Osteocyte (in vitro differentiated cells): ENCODE data around the gene TMPRSS4. TPM values are rescaled to one million over a fixed set of nuclear protein-coding genes. Genes with fewer than 3 reads are reported as not detected.

Source experiments
- DNase-seq: peaks from one replicate; pipeline ENCODE4 v3.0.0; 2021; ENCODE audit warnings: mixed read lengths; ENCODE audit not compliant: unreplicated experiment; ENCODE audit errors: extremely low spot score
- H3K27ac Mint-ChIP-seq: one replicate; pipeline ENCODE4 v1.8.0; 2021; ENCODE audit warnings: mild to moderate bottlenecking, mixed read lengths; ENCODE audit not compliant: unreplicated experiment
- H3K27me3 Mint-ChIP-seq: one replicate; pipeline ENCODE4 v1.8.0; 2021; ENCODE audit warnings: mixed read lengths; ENCODE audit not compliant: unreplicated experiment
- H3K36me3 Mint-ChIP-seq: one replicate; pipeline ENCODE4 v1.8.0; 2021; ENCODE audit warnings: mixed read lengths; ENCODE audit not compliant: unreplicated experiment
- H3K4me1 Mint-ChIP-seq: one replicate; pipeline ENCODE4 v1.8.0; 2021; ENCODE audit warnings: mixed read lengths; ENCODE audit not compliant: unreplicated experiment
- H3K4me3 Mint-ChIP-seq: one replicate; pipeline ENCODE4 v1.8.0; 2021; ENCODE audit warnings: mild to moderate bottlenecking, moderate library complexity, mixed read lengths; ENCODE audit not compliant: unreplicated experiment
- H3K9me3 Mint-ChIP-seq: one replicate; pipeline ENCODE4 v1.8.0; 2021; ENCODE audit warnings: mixed read lengths; ENCODE audit not compliant: unreplicated experiment
- CTCF ChIP-seq: fragments of 200-600 bp; sonication (generic); IDR thresholded peaks from 2 replicates; pipeline ENCODE4 v1.5.0; 2021; ENCODE audit warnings: antibody characterized with exemption, mild to moderate bottlenecking, moderate library complexity
- total RNA-seq: library from RNA; stranded (reverse); gene quantifications from 2 replicates; pipeline ENCODE4 v1.2.1, GENCODE V29; 2021

The TMPRSS4 gene
- total RNA-seq, 1 donor from 2014 or later, result not detected

- H3K36me3 Mint-ChIP-seq, result no peaks in the 10 kb centered on the region
- no peaks in the 10 kb centered on the region for H3K9me3 Mint-ChIP-seq
- no peak overlapping the region for H3K27ac Mint-ChIP-seq
- H3K27me3 Mint-ChIP-seq, result peaks cover 31% of the 10 kb centered on the region
- DNase-seq, result no peak
- H3K4me1 Mint-ChIP-seq, result no peaks in the 10 kb centered on the region
- no peak overlapping the region for H3K4me3 Mint-ChIP-seq
- TF ChIP-seq CTCF, result no peak
Observed at GRCh38 chr11:118136341-118136740, 59.5 kb downstream of the TMPRSS4 start.

GRCh38 chr11:118136801-118137200, 59.9 kb downstream of the TMPRSS4 start:
- Mint-ChIP-seq H3K4me3 (no peak overlapping the region), H3K27ac (no peak overlapping the region), H3K36me3 (no peaks in the 10 kb centered on the region), H3K27me3 (peaks cover 35% of the 10 kb centered on the region), H3K9me3 (no peaks in the 10 kb centered on the region), H3K4me1 (no peaks in the 10 kb centered on the region)
- no peak for DNase-seq
- TF ChIP-seq CTCF, result no peak

GRCh38 chr11:118138839-118139420, 62.1 kb downstream of the TMPRSS4 start:
- no peak for DNase-seq
- no peak overlapping the region for H3K27ac Mint-ChIP-seq
- TF ChIP-seq CTCF, result no peak

GRCh38 chr11:118139578-118139977, 62.7 kb downstream of the TMPRSS4 start:
- no peaks in the 10 kb centered on the region for H3K36me3 Mint-ChIP-seq
- H3K4me1 Mint-ChIP-seq, result no peaks in the 10 kb centered on the region
- DNase-seq, result no peak
- TF ChIP-seq CTCF, result no peak
- H3K27me3 Mint-ChIP-seq, result peaks cover 58% of the 10 kb centered on the region
- no peaks in the 10 kb centered on the region for H3K9me3 Mint-ChIP-seq
- H3K4me3 Mint-ChIP-seq, result no peak overlapping the region
- no peak overlapping the region for H3K27ac Mint-ChIP-seq

More at GRCh38 chr11:118138839-118139420, 62.1 kb downstream of the TMPRSS4 start:
- Mint-ChIP-seq H3K4me3 (no peak overlapping the region), H3K9me3 (no peaks in the 10 kb centered on the region), H3K27me3 (peaks cover 51% of the 10 kb centered on the region), H3K36me3 (no peaks in the 10 kb centered on the region), H3K4me1 (no peaks in the 10 kb centered on the region)

GRCh38 chr11:118142081-118142480, 65.2 kb downstream of the TMPRSS4 start:
- H3K36me3 Mint-ChIP-seq, result no peaks in the 10 kb centered on the region
- no peak overlapping the region for H3K27ac Mint-ChIP-seq
- H3K9me3 Mint-ChIP-seq, result no peaks in the 10 kb centered on the region
- peaks cover 3% of the 10 kb centered on the region for H3K4me1 Mint-ChIP-seq
- H3K27me3 Mint-ChIP-seq, result peaks cover 68% of the 10 kb centered on the region
- no peak for DNase-seq
- no peak overlapping the region for H3K4me3 Mint-ChIP-seq
- TF ChIP-seq CTCF, result no peak
